GM19240 (cell line): ENCODE results near the gene ZNF350.
"Not testable (repeated sequence)": the region's sequence is repeated elsewhere in the genome, so short reads cannot be mapped to it uniquely, and the experiment has no call there.

Source experiments
- DNase-seq: peaks from one replicate; pipeline ENCODE4 v3.0.0; 2011; ENCODE audit warnings: low spot score; ENCODE audit not compliant: insufficient read length

Gene ZNF350

GRCh38 chr19:51986309-51987291 is at the start of gene ZNF350:
Gene ZNF350, minus strand, starts transcription at chr19:51986840. Its CDS starts 12,480 bp downstream, at chr19:51974360.
- DNase-seq = peak; percentile 49

GRCh38 chr19:52034051-52034728 is 47.5 kb upstream of the ZNF350 start:
- DNase-seq = no peak

GRCh38 chr19:52028780-52029123 is 42.1 kb upstream of the ZNF350 start:
- DNase-seq = no peak

GRCh38 chr19:52028027-52028779 is 41.6 kb upstream of the ZNF350 start, which contains the start of gene ZNF614:
Gene ZNF614, minus strand, starts transcription at chr19:52028379. Its CDS starts 2,634 bp downstream, at chr19:52025745.
- DNase-seq = peak; percentile 85

- not testable (repeated sequence) for DNase-seq
Observed at GRCh38 chr19:52026255-52026990, 39.8 kb upstream of the ZNF350 start.

- DNase-seq = not testable (repeated sequence)
Observed at GRCh38 chr19:52024478-52024877, 37.8 kb upstream of the ZNF350 start.

GRCh38 chr19:52022193-52022592 is 35.6 kb upstream of the ZNF350 start:
- DNase-seq = no peak

- DNase-seq = no peak
Observed at GRCh38 chr19:52020506-52020905, 33.9 kb upstream of the ZNF350 start.

- no peak for DNase-seq
Observed at GRCh38 chr19:52010674-52011073, 24.0 kb upstream of the ZNF350 start.

- DNase-seq = peak; percentile 42
Observed at GRCh38 chr19:52007806-52008557, 21.3 kb upstream of the ZNF350 start, which contains the start of gene ZNF615. Gene ZNF615, minus strand, starts transcription at chr19:52008211. Its CDS starts 4,500 bp downstream, at chr19:52003711.

GRCh38 chr19:52007451-52007805 is 20.8 kb upstream of the ZNF350 start:
- no peak for DNase-seq

GRCh38 chr19:51994048-51994644 is 7.5 kb upstream of the ZNF350 start:
- DNase-seq = no peak

- no peak for DNase-seq
Observed at GRCh38 chr19:51993422-51993821, 6.8 kb upstream of the ZNF350 start.

GRCh38 chr19:51983361-51983760 is 3.3 kb downstream of the ZNF350 start:
- DNase-seq = no peak

GRCh38 chr19:51980926-51981325 is 5.7 kb downstream of the ZNF350 start:
- not testable (repeated sequence) for DNase-seq

GRCh38 chr19:51980116-51980736 is 6.4 kb downstream of the ZNF350 start:
- DNase-seq = no peak

- no peak for DNase-seq
Observed at GRCh38 chr19:51978882-51979281, 7.8 kb downstream of the ZNF350 start.

- DNase-seq = no peak
Observed at GRCh38 chr19:51977346-51977745, 9.3 kb downstream of the ZNF350 start.

GRCh38 chr19:51976852-51977251 is 9.8 kb downstream of the ZNF350 start:
- DNase-seq = no peak
